Limb (tissue), 2 donors: Measurements from ENCODE around the gene MT1E.

Experiments
- DNase-seq, 2 donors: peaks; one replicate each; pipeline ENCODE4 v3.0.0-alpha.2; 2016; ENCODE audit errors: extremely low spot score in 2 of 2

MT1E gene

GRCh38 chr16:56625943-56626654 lies 518 bp downstream of the MT1E start:
- no peak for DNase-seq

- DNase-seq, result no peak
These were observed 1.1 kb downstream of the MT1E start for GRCh38 chr16:56626685-56627084.

- DNase-seq, result no peak
These were observed 3.1 kb downstream of the MT1E start for GRCh38 chr16:56628486-56629350.

GRCh38 chr16:56629531-56629930 lies 4.0 kb downstream of the MT1E start:
- no peak for DNase-seq

- no peak for DNase-seq
These were observed 4.6 kb downstream of the MT1E start for GRCh38 chr16:56630134-56630533.

- DNase-seq, result no peak
These were observed 5.6 kb downstream of the MT1E start for GRCh38 chr16:56631197-56631596.

- DNase-seq, result no peak
These were observed 6.2 kb downstream of the MT1E start for GRCh38 chr16:56631832-56632155.

GRCh38 chr16:56632156-56632847 lies 6.7 kb downstream of the MT1E start, which contains the start of gene MT1M:
Gene MT1M, plus strand, starts transcription at chr16:56632659. Its CDS starts 73 bp downstream, at chr16:56632732.
- DNase-seq, result no peak

GRCh38 chr16:56632848-56633365 lies 7.3 kb downstream of the MT1E start:
- DNase-seq, result no peak

- DNase-seq, result no peak
These were observed 8.0 kb downstream of the MT1E start for GRCh38 chr16:56633535-56633934.

GRCh38 chr16:56634715-56635440 lies 9.3 kb downstream of the MT1E start:
- no peak for DNase-seq

- no peak for DNase-seq
These were observed 9.9 kb downstream of the MT1E start for GRCh38 chr16:56635441-56635967.

GRCh38 chr16:56636616-56637413 lies 11.2 kb downstream of the MT1E start:
- no peak for DNase-seq

- peak in 1 of 2 donors; percentile 49 for DNase-seq
These were observed 12.5 kb downstream of the MT1E start, which contains the start of gene MT1A for GRCh38 chr16:56637814-56638750. Gene MT1A, plus strand, starts transcription at chr16:56638666. Its CDS starts 73 bp downstream, at chr16:56638739.

GRCh38 chr16:56639045-56639444 lies 13.5 kb downstream of the MT1E start:
- DNase-seq, result no peak

GRCh38 chr16:56640076-56640475 lies 14.5 kb downstream of the MT1E start:
- DNase-seq, result no peak

- no peak for DNase-seq
These were observed 15.6 kb downstream of the MT1E start for GRCh38 chr16:56641166-56641565.

GRCh38 chr16:56643080-56643778 lies 17.6 kb downstream of the MT1E start:
- no peak for DNase-seq
